Measurements from ENCODE around the gene ATG14.

The ATG14 gene

DNA sequence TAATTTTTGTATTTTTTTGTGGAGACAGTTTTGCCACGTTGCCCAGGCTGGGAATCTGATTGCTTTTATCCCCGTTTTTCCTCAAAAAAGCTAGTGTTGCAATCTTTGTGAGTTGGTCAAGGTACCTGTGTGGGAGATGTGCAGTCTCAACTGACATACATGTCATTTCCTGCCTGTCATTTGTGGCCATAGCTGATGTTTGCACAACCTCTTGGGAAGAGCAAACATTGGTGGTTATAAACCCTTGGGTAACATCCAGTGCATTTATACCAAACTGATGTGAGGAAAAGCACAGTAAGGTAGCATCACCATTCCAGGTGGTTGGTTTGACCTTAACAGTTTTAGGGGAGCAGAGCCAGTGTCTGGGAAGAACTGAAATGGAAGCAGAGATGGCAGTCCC, 54.7 kb downstream of the ATG14 start:
- no peak for DNase-seq
- Histone ChIP-seq H3K4me1 (ENCODE audit: control insufficient read depth, insufficient read depth, low read length, poor library complexity, severe bottlenecking) (no peaks in the 10 kb centered on the region), H3K27ac (ENCODE audit: insufficient read depth, low read length, poor library complexity, severe bottlenecking) (no peak overlapping the region), H3K36me3 (ENCODE audit: control insufficient read depth, insufficient read depth, low read length) (peaks cover 4% of the 10 kb centered on the region), H3K4me3 (ENCODE audit: insufficient read depth, low read depth, low read length, poor library complexity, severe bottlenecking) (no peak overlapping the region), H3K27me3 (replicated peaks; ENCODE audit: control insufficient read depth, insufficient read depth, low read length, poor library complexity, severe bottlenecking) (no peaks in the 10 kb centered on the region), H3K9me3 (ENCODE audit: control insufficient read depth, low read length) (no peaks in the 10 kb centered on the region)

DNA sequence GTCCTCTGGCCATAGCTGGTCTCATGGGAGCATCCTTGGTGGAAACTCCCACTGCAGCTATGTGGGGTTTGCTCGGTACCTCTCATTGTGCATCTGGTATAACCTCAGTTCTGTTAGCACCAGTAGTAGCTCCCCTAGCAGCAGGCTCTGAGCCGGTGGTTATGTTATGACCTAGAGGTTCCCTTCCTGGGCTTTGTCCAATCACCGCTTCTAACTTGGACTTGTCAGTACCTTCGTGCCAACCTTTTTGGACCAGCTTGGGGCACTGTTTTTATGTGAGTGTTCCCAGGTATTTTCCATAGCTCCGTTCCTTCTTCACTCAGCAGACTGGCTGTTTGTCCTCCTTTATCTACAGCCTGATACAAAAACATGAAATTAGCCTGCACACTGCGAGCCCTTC, 55.7 kb downstream of the ATG14 start:
- Histone ChIP-seq H3K36me3 (ENCODE audit: control insufficient read depth, insufficient read depth, low read length) (peaks cover 12% of the 10 kb centered on the region), H3K27ac (ENCODE audit: insufficient read depth, low read length, poor library complexity, severe bottlenecking) (no peak overlapping the region), H3K9me3 (ENCODE audit: control insufficient read depth, low read length) (no peaks in the 10 kb centered on the region), H3K4me1 (ENCODE audit: control insufficient read depth, insufficient read depth, low read length, poor library complexity, severe bottlenecking) (no peaks in the 10 kb centered on the region), H3K4me3 (ENCODE audit: insufficient read depth, low read depth, low read length, poor library complexity, severe bottlenecking) (no peak overlapping the region), H3K27me3 (replicated peaks; ENCODE audit: control insufficient read depth, insufficient read depth, low read length, poor library complexity, severe bottlenecking) (no peaks in the 10 kb centered on the region)
- DNase-seq: no peak

DNA sequence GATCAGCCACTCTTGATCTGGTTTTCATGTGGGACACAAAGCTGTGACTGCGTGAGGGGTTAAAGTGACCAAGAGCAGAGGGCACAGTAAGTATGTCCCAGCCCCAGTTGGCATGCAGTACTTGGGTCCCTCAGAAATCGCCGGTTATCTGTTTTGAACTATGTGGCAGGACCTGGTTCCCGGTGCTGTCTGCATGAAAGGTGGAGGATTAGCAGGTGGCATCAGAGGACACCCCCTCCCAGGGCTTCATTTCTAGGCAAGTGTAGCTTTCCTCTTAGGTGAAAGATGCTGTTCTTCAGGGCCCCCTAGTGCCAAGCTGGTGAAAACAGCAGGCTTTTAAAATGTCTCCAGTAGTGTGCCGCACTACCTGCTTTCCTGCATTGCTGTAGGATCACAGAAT, 57.1 kb downstream of the ATG14 start:
- Histone ChIP-seq H3K9me3 (ENCODE audit: control insufficient read depth, low read length) (no peaks in the 10 kb centered on the region), H3K27me3 (replicated peaks; ENCODE audit: control insufficient read depth, insufficient read depth, low read length, poor library complexity, severe bottlenecking) (no peaks in the 10 kb centered on the region), H3K4me3 (ENCODE audit: insufficient read depth, low read depth, low read length, poor library complexity, severe bottlenecking) (peak overlapping the region; percentile 9), H3K36me3 (ENCODE audit: control insufficient read depth, insufficient read depth, low read length) (peaks cover 18% of the 10 kb centered on the region), H3K4me1 (ENCODE audit: control insufficient read depth, insufficient read depth, low read length, poor library complexity, severe bottlenecking) (no peaks in the 10 kb centered on the region), H3K27ac (ENCODE audit: insufficient read depth, low read length, poor library complexity, severe bottlenecking) (peak overlapping the region; percentile 63)
- DNase-seq: peak; percentile 42 to 56 (median 50)

DNA sequence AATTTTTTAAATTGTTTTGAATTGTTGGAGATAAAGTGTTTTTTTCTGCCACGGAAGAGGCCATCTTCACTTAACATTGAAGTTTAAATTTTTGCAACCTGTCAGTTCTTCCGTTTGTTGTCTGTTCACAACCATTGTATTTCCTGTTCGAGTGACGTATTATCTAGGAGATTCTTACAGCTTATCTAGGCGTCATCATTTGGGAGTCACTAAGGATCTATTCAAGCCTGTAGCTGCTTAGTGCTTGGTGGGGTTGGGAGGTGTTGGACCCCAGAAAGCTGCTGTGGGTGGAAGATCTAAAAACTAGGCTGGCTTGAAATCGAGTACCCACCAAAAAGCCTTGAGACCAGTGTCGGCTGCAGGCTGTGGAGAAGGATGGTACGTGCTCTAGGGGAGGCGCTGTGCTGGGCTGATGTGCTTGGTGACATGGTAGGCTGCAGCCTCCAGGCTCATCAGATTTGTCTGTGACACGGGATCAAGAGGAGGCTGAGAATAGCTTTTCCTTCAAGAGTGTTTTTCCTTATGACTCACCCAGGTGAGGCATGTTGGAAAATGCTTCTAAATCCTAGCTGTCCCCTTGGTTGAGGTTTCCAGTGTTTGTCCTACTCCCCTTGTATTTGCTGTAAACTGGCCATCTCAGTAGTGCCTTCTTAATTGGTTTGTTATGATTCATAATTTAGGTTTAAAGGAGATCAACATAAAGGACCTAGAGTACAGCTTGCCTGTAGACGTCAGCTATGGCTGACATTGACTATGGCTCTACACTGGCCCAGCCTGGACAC, 57.8 kb downstream of the ATG14 start:
- DNase-seq: peak in 1 of 3 donors; percentile 32
- Histone ChIP-seq H3K4me3 (ENCODE audit: insufficient read depth, low read depth, low read length, poor library complexity, severe bottlenecking) (peak overlapping the region; percentile 27), H3K36me3 (ENCODE audit: control insufficient read depth, insufficient read depth, low read length) (peaks cover 18% of the 10 kb centered on the region), H3K27me3 (replicated peaks; ENCODE audit: control insufficient read depth, insufficient read depth, low read length, poor library complexity, severe bottlenecking) (no peaks in the 10 kb centered on the region), H3K27ac (ENCODE audit: insufficient read depth, low read length, poor library complexity, severe bottlenecking) (peak overlapping the region; percentile 63), H3K4me1 (ENCODE audit: control insufficient read depth, insufficient read depth, low read length, poor library complexity, severe bottlenecking) (no peaks in the 10 kb centered on the region), H3K9me3 (ENCODE audit: control insufficient read depth, low read length) (no peaks in the 10 kb centered on the region)

DNA sequence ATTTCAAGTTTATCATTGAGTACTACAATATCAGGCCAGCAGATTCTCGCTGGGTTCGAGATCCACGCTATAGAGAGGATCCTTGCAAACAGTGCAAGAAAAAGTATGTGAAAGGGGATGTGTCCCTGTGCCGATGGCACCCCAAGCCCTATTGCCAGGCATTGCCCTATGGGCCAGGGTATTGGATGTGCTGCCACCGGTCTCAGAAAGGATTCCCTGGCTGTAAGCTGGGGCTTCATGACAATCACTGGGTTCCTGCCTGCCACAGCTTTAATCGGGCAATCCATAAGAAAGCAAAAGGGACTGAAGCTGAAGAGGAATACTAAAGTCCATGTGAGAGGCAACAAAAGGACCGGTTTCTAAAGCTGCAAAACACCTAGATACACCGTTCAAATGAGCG, 59.4 kb downstream of the ATG14 start:
- Histone ChIP-seq H3K27ac (ENCODE audit: insufficient read depth, low read length, poor library complexity, severe bottlenecking) (no peak overlapping the region), H3K36me3 (ENCODE audit: control insufficient read depth, insufficient read depth, low read length) (peaks cover 18% of the 10 kb centered on the region), H3K4me1 (ENCODE audit: control insufficient read depth, insufficient read depth, low read length, poor library complexity, severe bottlenecking) (peaks cover 3% of the 10 kb centered on the region), H3K4me3 (ENCODE audit: insufficient read depth, low read depth, low read length, poor library complexity, severe bottlenecking) (no peak overlapping the region), H3K27me3 (replicated peaks; ENCODE audit: control insufficient read depth, insufficient read depth, low read length, poor library complexity, severe bottlenecking) (no peaks in the 10 kb centered on the region), H3K9me3 (ENCODE audit: control insufficient read depth, low read length) (no peaks in the 10 kb centered on the region)
- no peak for DNase-seq

DNA sequence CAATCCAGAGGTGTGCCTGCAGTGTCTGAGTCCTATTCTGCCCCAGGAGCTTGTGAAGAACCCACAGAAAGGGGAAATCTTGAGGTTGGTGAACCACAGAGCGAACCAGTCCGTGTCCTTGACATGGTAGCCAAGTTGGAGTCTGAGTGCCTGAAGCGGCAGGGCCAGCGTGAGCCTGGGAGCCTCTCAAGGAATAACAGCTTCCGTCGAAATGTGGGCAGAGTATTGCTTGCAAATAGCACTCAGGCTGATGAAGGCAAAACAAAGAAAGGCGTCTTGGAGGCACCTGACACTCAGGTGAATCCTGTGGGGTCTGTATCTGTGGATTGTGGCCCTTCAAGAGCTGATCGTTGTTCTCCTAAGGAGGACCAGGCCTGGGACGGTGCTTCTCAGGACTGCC, 60.5 kb downstream of the ATG14 start:
- Histone ChIP-seq H3K4me3 (ENCODE audit: insufficient read depth, low read depth, low read length, poor library complexity, severe bottlenecking) (no peak overlapping the region), H3K4me1 (ENCODE audit: control insufficient read depth, insufficient read depth, low read length, poor library complexity, severe bottlenecking) (peaks cover 4% of the 10 kb centered on the region), H3K27me3 (replicated peaks; ENCODE audit: control insufficient read depth, insufficient read depth, low read length, poor library complexity, severe bottlenecking) (no peaks in the 10 kb centered on the region), H3K36me3 (ENCODE audit: control insufficient read depth, insufficient read depth, low read length) (peaks cover 18% of the 10 kb centered on the region), H3K9me3 (ENCODE audit: control insufficient read depth, low read length) (no peaks in the 10 kb centered on the region), H3K27ac (ENCODE audit: insufficient read depth, low read length, poor library complexity, severe bottlenecking) (no peak overlapping the region)
- no peak for DNase-seq

DNA sequence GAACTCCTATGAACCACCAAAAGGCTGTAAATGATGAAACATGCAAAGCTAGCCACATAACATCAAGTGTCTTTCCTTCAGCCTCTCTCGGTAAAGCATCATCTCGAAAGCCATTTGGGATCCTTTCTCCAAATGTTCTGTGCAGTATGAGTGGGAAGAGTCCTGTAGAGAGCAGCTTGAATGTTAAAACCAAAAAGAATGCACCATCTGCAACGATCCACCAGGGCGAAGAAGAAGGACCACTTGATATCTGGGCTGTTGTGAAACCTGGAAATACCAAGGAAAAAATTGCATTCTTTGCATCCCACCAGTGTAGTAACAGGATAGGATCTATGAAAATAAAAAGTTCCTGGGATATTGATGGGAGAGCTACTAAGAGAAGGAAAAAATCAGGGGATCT, 61.2 kb downstream of the ATG14 start:
- H3K36me3 ChIP-seq (ENCODE audit: control insufficient read depth, insufficient read depth, low read length): peaks cover 18% of the 10 kb centered on the region
- H3K4me1 ChIP-seq (ENCODE audit: control insufficient read depth, insufficient read depth, low read length, poor library complexity, severe bottlenecking): peaks cover 4% of the 10 kb centered on the region
- no peak overlapping the region for H3K27ac ChIP-seq (ENCODE audit: insufficient read depth, low read length, poor library complexity, severe bottlenecking)
- no peaks in the 10 kb centered on the region for H3K9me3 ChIP-seq (ENCODE audit: control insufficient read depth, low read length)
- no peak for DNase-seq
- H3K4me3 ChIP-seq (ENCODE audit: insufficient read depth, low read depth, low read length, poor library complexity, severe bottlenecking): no peak overlapping the region
- H3K27me3 ChIP-seq (replicated peaks; ENCODE audit: control insufficient read depth, insufficient read depth, low read length, poor library complexity, severe bottlenecking): no peaks in the 10 kb centered on the region

DNA sequence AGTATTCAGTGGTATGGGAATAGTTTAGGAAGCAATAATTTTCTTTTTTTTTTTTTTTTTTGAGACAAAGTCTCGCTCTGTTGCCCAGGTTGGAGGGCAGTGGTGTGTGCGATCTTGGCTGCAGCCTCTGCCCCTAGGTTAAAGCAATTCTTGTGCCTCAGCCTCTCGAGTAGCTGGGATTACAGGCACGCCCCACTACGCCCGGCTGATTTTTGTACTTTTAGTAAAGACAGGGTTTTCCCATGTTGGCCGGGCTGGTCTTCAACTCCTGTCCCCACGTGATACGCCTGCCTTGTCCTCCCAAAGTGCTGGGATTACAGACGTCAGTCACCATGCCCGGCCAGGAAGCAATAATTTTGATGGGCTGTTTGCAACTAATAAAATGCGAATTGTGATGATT, 62.1 kb downstream of the ATG14 start:
- Histone ChIP-seq H3K36me3 (ENCODE audit: control insufficient read depth, insufficient read depth, low read length) (peaks cover 18% of the 10 kb centered on the region), H3K27me3 (replicated peaks; ENCODE audit: control insufficient read depth, insufficient read depth, low read length, poor library complexity, severe bottlenecking) (no peaks in the 10 kb centered on the region), H3K9me3 (ENCODE audit: control insufficient read depth, low read length) (no peaks in the 10 kb centered on the region), H3K4me3 (ENCODE audit: insufficient read depth, low read depth, low read length, poor library complexity, severe bottlenecking) (no peak overlapping the region), H3K4me1 (ENCODE audit: control insufficient read depth, insufficient read depth, low read length, poor library complexity, severe bottlenecking) (peaks cover 4% of the 10 kb centered on the region), H3K27ac (ENCODE audit: insufficient read depth, low read length, poor library complexity, severe bottlenecking) (no peak overlapping the region)
- DNase-seq: no peak

DNA sequence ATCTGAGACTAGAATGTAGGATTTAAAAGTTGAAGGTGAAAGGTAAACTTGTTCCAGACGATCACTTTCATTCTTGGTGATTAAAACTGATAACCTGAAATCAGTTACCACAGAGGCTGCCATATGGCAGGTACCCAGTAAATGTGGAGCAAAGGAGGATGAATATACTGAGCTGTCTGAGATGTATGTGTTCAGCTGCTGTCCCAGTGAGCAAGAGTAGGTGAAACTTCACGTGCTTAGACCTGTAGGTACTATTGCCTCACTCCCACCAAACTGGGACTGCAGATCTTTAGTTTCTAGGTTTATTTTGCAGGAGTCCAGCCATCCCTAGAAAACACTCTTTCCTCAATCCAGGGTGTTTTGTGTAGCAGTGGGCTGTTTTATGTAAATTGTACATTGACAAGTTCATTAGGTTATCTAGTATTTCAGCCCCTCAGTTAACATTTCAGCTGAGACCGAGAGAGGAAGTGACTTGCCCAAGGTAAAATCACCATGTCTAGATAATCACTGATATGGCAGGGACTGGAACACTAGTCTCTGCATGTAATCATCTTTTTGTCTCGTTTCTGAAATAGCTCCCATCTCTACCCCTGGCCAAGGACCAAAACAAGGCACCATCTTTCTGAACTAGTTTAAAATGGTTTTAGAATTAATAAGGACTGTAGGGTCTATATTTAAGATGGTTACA, 62.7 kb downstream of the ATG14 start:
- Histone ChIP-seq H3K4me1 (ENCODE audit: control insufficient read depth, insufficient read depth, low read length, poor library complexity, severe bottlenecking) (peaks cover 4% of the 10 kb centered on the region), H3K4me3 (ENCODE audit: insufficient read depth, low read depth, low read length, poor library complexity, severe bottlenecking) (no peak overlapping the region), H3K9me3 (ENCODE audit: control insufficient read depth, low read length) (no peaks in the 10 kb centered on the region), H3K36me3 (ENCODE audit: control insufficient read depth, insufficient read depth, low read length) (peaks cover 18% of the 10 kb centered on the region), H3K27me3 (replicated peaks; ENCODE audit: control insufficient read depth, insufficient read depth, low read length, poor library complexity, severe bottlenecking) (no peaks in the 10 kb centered on the region), H3K27ac (ENCODE audit: insufficient read depth, low read length, poor library complexity, severe bottlenecking) (no peak overlapping the region)
- no peak for DNase-seq

DNA sequence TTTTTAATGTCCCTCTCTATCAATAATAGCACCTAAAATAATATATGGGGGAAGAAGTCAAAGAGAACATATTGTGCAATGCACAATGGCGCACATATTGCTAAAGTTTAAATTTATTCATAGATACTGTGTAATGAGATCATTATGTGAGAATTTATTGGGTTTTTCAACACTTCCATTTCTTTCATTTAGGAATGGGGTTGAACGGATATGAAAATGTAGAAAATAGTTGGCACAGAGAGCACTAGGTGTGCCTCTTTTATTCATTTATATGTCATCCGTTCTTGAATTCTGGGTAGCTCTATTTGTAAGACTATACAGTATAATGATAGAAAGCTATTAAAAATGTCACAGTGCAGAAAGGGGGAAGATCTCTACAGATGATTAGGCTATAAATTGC, 63.9 kb downstream of the ATG14 start:
- peaks cover 18% of the 10 kb centered on the region for H3K36me3 ChIP-seq (ENCODE audit: control insufficient read depth, insufficient read depth, low read length)
- H3K4me1 ChIP-seq (ENCODE audit: control insufficient read depth, insufficient read depth, low read length, poor library complexity, severe bottlenecking): peaks cover 4% of the 10 kb centered on the region
- H3K27ac ChIP-seq (ENCODE audit: insufficient read depth, low read length, poor library complexity, severe bottlenecking): no peak overlapping the region
- no peaks in the 10 kb centered on the region for H3K27me3 ChIP-seq (replicated peaks; ENCODE audit: control insufficient read depth, insufficient read depth, low read length, poor library complexity, severe bottlenecking)
- no peaks in the 10 kb centered on the region for H3K9me3 ChIP-seq (ENCODE audit: control insufficient read depth, low read length)
- DNase-seq: no peak
- H3K4me3 ChIP-seq (ENCODE audit: insufficient read depth, low read depth, low read length, poor library complexity, severe bottlenecking): no peak overlapping the region

All from effector memory CD4-positive, alpha-beta T cell (primary cell).